GM08714 (cell line): ENCODE results near the gene CEP104.
A peak's percentile ranks its signal among the peaks of the same experiment; 100 is the strongest.

Experiments
- H3K4me3 ChIP-seq: fragments of 200-500 bp; sonication (Bioruptor generic); 2 replicates; pipeline ENCODE4 v1.5.1; 2014; ENCODE audit warnings: mild to moderate bottlenecking, low read length, inconsistent platforms
- ZNF274 ChIP-seq: IDR thresholded peaks from 2 replicates; pipeline ENCODE4 v1.6.1; 2012; ENCODE audit warnings: mild to moderate bottlenecking, low read depth, low read length

Gene CEP104

GRCh38 chr1:3865606-3866160 is 8.7 kb upstream of the CEP104 start:
- TF ChIP-seq ZNF274 = no peak
- no peak overlapping the region for H3K4me3 ChIP-seq

GRCh38 chr1:3864884-3865283 is 7.9 kb upstream of the CEP104 start:
- H3K4me3 ChIP-seq = no peak overlapping the region
- no peak for TF ChIP-seq ZNF274

GRCh38 chr1:3863231-3863935 is 6.4 kb upstream of the CEP104 start:
- H3K4me3 ChIP-seq = no peak overlapping the region
- TF ChIP-seq ZNF274 = no peak

GRCh38 chr1:3858231-3858981 is 1.4 kb upstream of the CEP104 start:
- no peak for TF ChIP-seq ZNF274
- peak overlapping the region; percentile 82; the same call in 1 of the 2 replicates for H3K4me3 ChIP-seq

- H3K4me3 ChIP-seq = peak overlapping the region; percentile 82
- no peak for TF ChIP-seq ZNF274
These were observed 749 bp upstream of the CEP104 start for GRCh38 chr1:3857791-3858129.

- TF ChIP-seq ZNF274 = no peak
These were observed 4.1 kb downstream of the CEP104 start for GRCh38 chr1:3852711-3853485.

GRCh38 chr1:3852091-3852490 is 4.9 kb downstream of the CEP104 start:
- no peak overlapping the region for H3K4me3 ChIP-seq

More at GRCh38 chr1:3852711-3853485, 4.1 kb downstream of the CEP104 start:
- no peak overlapping the region for H3K4me3 ChIP-seq

GRCh38 chr1:3851292-3851691 is 5.7 kb downstream of the CEP104 start:
- no peak overlapping the region for H3K4me3 ChIP-seq
- no peak for TF ChIP-seq ZNF274

More at GRCh38 chr1:3852091-3852490, 4.9 kb downstream of the CEP104 start:
- TF ChIP-seq ZNF274 = no peak

GRCh38 chr1:3850857-3851256 is 6.2 kb downstream of the CEP104 start:
- no peak for TF ChIP-seq ZNF274

GRCh38 chr1:3847081-3847480 is 9.9 kb downstream of the CEP104 start:
- TF ChIP-seq ZNF274 = no peak
- no peak overlapping the region for H3K4me3 ChIP-seq

More at GRCh38 chr1:3850857-3851256, 6.2 kb downstream of the CEP104 start:
- no peak overlapping the region for H3K4me3 ChIP-seq

- no peak for TF ChIP-seq ZNF274
- no peak overlapping the region for H3K4me3 ChIP-seq
These were observed 10.5 kb downstream of the CEP104 start for GRCh38 chr1:3846541-3846940.

GRCh38 chr1:3842912-3843311 is 14.1 kb downstream of the CEP104 start:
- TF ChIP-seq ZNF274 = no peak
- no peak overlapping the region for H3K4me3 ChIP-seq

- H3K4me3 ChIP-seq = no peak overlapping the region
- TF ChIP-seq ZNF274 = no peak
These were observed 15.5 kb downstream of the CEP104 start for GRCh38 chr1:3841491-3841890.

- no peak for TF ChIP-seq ZNF274
- H3K4me3 ChIP-seq = no peak overlapping the region
These were observed 18.2 kb downstream of the CEP104 start for GRCh38 chr1:3838788-3839187.
